Right atrium auricular region (tissue), 2 donors: ENCODE measurements around the gene CIB4. TPM values are rescaled to one million over a fixed set of nuclear protein-coding genes. Genes with fewer than 3 reads are reported as not detected.

Source experiments
- DNase-seq: peaks from one replicate; pipeline ENCODE4 v3.0.0-alpha.2; 2019; ENCODE audit warnings: low spot score
- H3K27ac ChIP-seq, 2 donors: fragments of 200-600 bp; sonication (generic); 1 replicate in 1 of 2; 2 replicates in 1 of 2; pipeline ENCODE4 v1.5.1; 2016 to 2019
- H3K27me3 ChIP-seq, 2 donors: fragments of 200-600 bp; sonication (generic); one replicate each; pipeline versions ENCODE4 v1.5.1 to v1.6.0; 2017 to 2019
- H3K36me3 ChIP-seq: fragments of 200-600 bp; sonication (generic); one replicate; pipeline ENCODE4 v1.5.1; 2016
- H3K4me1 ChIP-seq, 2 donors: fragments of 200-600 bp; sonication (generic); one replicate each; pipeline versions ENCODE4 v1.5.1 to v1.6.0; 2017 to 2019
- H3K4me3 ChIP-seq, 2 donors: fragments of 200-600 bp; sonication (generic); 1 replicate in 1 of 2; 2 replicates in 1 of 2; pipeline ENCODE4 v1.5.1; 2017 to 2019; ENCODE audit warnings: mild to moderate bottlenecking in 1 of 2, moderate library complexity in 1 of 2
- H3K9me3 ChIP-seq, 2 donors: fragments of 200-600 bp; sonication (generic); one replicate each; pipeline ENCODE4 v1.5.1; 2019
- total RNA-seq, 2 donors: library from RNA; depleted of rRNA; stranded (reverse); fragments of >200 nt; gene quantifications; one replicate each; pipeline ENCODE4 v1.1.0, GENCODE V29; 2016
- TF ChIP-seq, protein P1 (sequence below), 2 donors: fragments of 200-600 bp; sonication (generic); IDR thresholded peaks; one replicate each; pipeline ENCODE4 v1.5.1; 2019; ENCODE audit warnings: antibody characterized with exemption in 2 of 2

Gene CIB4
- total RNA-seq, 2 donors from 2014 or later, result not detected

DNA sequence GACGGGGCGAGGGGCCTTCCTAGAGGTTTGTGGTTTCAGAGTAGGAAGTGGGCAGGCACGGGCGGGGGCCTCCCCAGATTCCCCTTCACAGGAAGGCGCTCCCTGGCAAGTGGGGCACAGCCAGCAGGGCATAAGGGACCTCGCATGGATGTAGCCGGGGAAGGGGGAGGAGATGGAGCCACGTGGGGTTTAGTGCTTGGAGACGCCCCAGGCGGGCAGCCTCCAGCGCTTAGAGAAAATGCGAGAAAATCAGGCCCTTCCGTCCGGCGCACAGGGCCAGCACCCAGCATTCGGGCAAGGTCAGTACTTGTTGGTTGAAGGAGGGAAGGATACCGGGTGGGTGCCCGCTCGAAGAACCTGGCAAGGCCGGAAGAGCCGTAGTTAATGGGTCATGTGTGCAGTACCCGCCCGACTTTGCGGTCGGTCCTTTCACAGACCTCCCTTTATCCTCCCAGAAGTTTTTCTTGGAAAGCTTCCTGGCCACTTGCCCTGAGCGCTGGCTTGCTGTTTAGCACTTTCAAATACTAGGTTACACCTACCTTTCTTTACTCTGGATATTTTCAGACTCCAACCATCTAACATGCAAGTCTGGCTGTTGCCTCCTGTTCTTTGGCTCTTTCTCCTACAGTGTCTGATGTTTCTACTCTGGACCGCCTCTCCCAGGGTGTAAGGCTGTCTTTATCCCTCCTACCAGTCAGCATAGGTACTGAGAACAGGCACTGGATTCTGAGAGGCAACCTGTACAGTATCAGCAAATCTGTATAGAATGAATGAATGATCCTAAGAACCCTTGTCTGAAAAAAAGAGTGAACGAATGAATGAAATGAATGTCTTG, 78.1 kb downstream of the CIB4 start:
- no peaks in the 10 kb centered on the region for H3K9me3 ChIP-seq
- H3K4me1 ChIP-seq, result peaks cover 0 to 15% of the 10 kb centered on the region in 2 donors
- H3K4me3 ChIP-seq, result peak overlapping the region; percentile 27 to 47
- H3K27ac ChIP-seq, result no peak overlapping the region
- no peaks in the 10 kb centered on the region for H3K27me3 ChIP-seq
- DNase-seq, result no peak
- TF ChIP-seq, protein P1, sequence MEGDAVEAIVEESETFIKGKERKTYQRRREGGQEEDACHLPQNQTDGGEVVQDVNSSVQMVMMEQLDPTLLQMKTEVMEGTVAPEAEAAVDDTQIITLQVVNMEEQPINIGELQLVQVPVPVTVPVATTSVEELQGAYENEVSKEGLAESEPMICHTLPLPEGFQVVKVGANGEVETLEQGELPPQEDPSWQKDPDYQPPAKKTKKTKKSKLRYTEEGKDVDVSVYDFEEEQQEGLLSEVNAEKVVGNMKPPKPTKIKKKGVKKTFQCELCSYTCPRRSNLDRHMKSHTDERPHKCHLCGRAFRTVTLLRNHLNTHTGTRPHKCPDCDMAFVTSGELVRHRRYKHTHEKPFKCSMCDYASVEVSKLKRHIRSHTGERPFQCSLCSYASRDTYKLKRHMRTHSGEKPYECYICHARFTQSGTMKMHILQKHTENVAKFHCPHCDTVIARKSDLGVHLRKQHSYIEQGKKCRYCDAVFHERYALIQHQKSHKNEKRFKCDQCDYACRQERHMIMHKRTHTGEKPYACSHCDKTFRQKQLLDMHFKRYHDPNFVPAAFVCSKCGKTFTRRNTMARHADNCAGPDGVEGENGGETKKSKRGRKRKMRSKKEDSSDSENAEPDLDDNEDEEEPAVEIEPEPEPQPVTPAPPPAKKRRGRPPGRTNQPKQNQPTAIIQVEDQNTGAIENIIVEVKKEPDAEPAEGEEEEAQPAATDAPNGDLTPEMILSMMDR (IDR thresholded peaks at IDR 0.05), result no peak
- H3K36me3 ChIP-seq, result no peaks in the 10 kb centered on the region

DNA sequence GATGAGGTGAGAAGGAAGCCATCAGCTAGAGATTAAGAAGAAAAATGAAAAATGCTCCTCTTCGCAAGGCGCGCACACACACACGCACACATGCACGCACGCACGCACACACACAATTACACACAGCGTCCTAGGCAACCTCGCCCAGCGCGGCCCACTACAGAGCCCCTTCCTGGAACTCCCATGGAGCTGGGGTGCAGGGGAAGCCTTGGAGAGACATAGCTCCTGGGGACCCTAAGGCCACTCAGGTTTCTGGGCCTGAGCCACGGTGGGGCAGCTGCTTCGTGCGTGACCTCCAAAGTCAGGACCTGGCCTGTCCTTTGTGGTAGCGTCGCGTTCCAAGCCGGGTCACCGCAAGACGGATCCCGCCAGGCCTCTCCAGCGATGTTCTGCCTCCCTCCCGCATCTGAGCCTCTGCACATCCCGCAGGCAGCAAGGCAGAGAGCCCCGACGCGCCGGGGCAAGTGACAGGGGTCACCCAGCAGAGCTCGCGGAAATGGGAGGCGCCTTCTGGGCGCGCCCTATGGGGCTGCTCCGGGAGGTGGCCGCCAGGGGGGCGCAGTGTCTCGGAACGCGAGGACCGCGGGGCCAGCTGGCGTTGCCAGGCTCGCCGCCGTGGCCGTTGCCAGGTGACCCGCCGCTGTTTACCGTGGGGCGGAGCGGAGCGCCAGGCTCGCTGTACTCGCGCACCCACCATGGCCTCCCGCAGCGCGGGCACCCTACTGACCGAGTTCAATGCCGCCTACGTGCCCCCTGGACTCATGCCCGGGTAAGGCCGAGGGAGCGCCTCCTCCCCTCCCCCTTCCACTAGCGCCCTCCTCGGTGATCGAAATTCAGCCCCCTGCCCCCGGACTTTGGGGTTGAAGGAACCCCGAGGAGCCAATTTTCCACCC, 79.0 kb downstream of the CIB4 start:
- H3K4me3 ChIP-seq, result peak overlapping the region; percentile 27 to 47
- no peak overlapping the region for H3K27ac ChIP-seq
- no peaks in the 10 kb centered on the region for H3K9me3 ChIP-seq
- TF ChIP-seq, protein P1 (IDR thresholded peaks at IDR 0.05), result peak; percentile 16 to 47
- DNase-seq, result no peak
- peaks cover 0 to 15% of the 10 kb centered on the region in 2 donors for H3K4me1 ChIP-seq
- H3K27me3 ChIP-seq, result no peaks in the 10 kb centered on the region
- H3K36me3 ChIP-seq, result no peaks in the 10 kb centered on the region

DNA sequence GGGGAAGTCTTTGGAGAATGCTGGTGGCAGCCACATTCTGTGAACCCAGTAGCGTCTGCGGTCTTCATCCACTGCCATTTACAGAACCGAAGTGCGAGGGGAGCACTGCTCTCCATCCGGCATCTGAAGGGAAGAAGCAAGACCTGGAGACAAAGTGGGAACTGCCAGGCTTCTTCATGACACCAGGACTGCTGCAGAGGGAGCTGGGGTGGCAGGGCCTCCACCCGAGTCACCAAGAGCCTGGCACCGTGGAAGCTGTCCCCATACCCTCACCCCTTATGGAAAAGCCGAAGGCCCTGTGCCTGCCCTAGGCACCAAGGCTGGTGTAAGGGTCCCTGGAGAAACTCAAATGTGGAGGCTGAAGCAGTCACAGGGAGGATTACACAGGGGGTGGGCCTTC, 79.8 kb downstream of the CIB4 start:
- H3K27me3 ChIP-seq, result no peaks in the 10 kb centered on the region
- peaks cover 0 to 15% of the 10 kb centered on the region in 2 donors for H3K4me1 ChIP-seq
- no peak overlapping the region for H3K27ac ChIP-seq
- no peak overlapping the region for H3K4me3 ChIP-seq
- TF ChIP-seq, protein P1 (IDR thresholded peaks at IDR 0.05), result no peak
- H3K36me3 ChIP-seq, result no peaks in the 10 kb centered on the region
- H3K9me3 ChIP-seq, result no peaks in the 10 kb centered on the region
- no peak for DNase-seq

DNA sequence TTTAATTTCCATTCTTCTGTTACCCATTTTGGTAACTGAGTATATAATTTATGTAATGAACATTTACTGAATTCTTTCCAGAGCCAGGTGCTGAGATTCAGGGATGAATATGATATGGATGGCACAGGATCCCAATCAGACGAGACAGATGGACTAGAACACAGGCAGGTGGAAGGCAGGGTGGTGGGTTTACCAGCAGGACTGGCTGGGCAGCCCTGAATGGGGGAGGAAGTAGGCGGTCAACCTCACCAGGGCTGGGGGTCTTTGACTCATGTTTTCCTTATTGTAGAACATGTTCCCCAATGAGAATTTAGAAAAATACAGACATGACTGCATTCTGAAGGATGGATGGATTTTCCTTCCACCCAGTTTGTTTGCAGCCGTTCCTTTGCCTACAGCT, 80.3 kb downstream of the CIB4 start:
- no peaks in the 10 kb centered on the region for H3K27me3 ChIP-seq
- H3K27ac ChIP-seq, result no peak overlapping the region
- no peaks in the 10 kb centered on the region for H3K36me3 ChIP-seq
- TF ChIP-seq, protein P1 (IDR thresholded peaks at IDR 0.05), result no peak
- no peak overlapping the region for H3K4me3 ChIP-seq
- peaks cover 0 to 15% of the 10 kb centered on the region in 2 donors for H3K4me1 ChIP-seq
- DNase-seq, result no peak
- H3K9me3 ChIP-seq, result no peaks in the 10 kb centered on the region

DNA sequence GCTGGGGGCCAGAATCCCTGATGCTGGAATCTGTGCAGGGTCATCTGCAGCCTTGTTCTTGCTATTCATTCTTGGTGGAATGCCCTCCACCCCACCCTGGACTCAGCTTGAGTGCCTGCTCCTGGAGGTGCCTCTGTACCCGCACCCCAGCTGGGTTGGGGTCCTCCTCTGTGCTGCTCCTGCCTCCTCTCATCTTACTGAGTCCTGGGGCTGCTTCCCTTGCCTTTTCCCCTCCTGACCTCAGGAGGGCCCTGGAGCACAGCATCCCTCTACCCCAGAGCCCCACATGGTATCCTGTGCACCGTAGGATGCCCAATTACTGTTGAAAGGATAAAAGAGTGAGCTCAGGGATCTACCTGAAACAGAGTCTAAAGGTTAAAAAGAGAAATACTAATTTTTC, 81.6 kb downstream of the CIB4 start:
- TF ChIP-seq, protein P1 (IDR thresholded peaks at IDR 0.05), result no peak
- Histone ChIP-seq H3K36me3 (no peaks in the 10 kb centered on the region), H3K27me3 (no peaks in the 10 kb centered on the region), H3K27ac (no peak overlapping the region), H3K9me3 (no peaks in the 10 kb centered on the region), H3K4me3 (no peak overlapping the region), H3K4me1 (peaks cover 0 to 15% of the 10 kb centered on the region in 2 donors)
- DNase-seq, result no peak
